GM23248 (cell line): Measurements from ENCODE around the gene TRMT2A.

Source experiments
- EZH2 ChIP-seq: fragments of 200-600 bp; sonication (generic); IDR thresholded peaks from 2 replicates; pipeline ENCODE4 v1.6.1; 2018; ENCODE audit warnings: antibody characterized with exemption, mild to moderate bottlenecking; ENCODE audit not compliant: insufficient read depth, poor library complexity, severe bottlenecking
- EZH2phosphoT487 ChIP-seq: fragments of 200-600 bp; sonication (generic); IDR thresholded peaks from 2 replicates; pipeline ENCODE4 v1.6.1; 2018; ENCODE audit warnings: antibody characterized with exemption, moderate library complexity, mild to moderate bottlenecking, low read depth; ENCODE audit not compliant: insufficient read depth

DNA sequence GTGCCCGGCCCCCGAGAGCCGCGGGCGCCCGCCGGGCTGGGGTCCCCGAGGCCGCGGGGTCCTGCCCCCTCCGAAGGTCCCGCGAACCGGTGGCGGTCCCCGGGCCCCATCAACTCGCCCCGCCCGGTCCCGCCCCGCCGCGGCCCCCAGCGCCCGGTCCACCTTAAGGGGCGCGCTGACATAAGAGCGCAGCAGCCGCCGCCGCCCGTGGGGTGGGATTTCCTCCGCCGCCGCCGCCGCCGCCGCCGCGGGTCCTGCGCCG, 14.5 kb upstream of the TRMT2A start, which contains the start of gene ZDHHC8:
- TF ChIP-seq EZH2phosphoT487 (no peak), EZH2 (no peak)
